Measurements from ENCODE around the gene DPEP3. TPM values are rescaled to one million over a fixed set of nuclear protein-coding genes. Genes with fewer than 3 reads are reported as not detected.
A peak's percentile ranks its signal among the peaks of the same experiment; 100 is the strongest.

Gene DPEP3
- total and polyA plus RNA-seq, 2 experiments from 2014 or later, result 0.51 TPM; not detected in 1

- no peaks in the 10 kb centered on the region for H3K9me3 ChIP-seq (ENCODE audit: low read depth)
- no peak within 1 kb of the TSS for H3K4me3 ChIP-seq
- H3K27ac ChIP-seq, result no peak within 1 kb of the TSS
- H3K4me1 ChIP-seq (ENCODE audit: low read depth), result peaks cover 6% of the 10 kb centered on the region
- H3K27me3 ChIP-seq, result no peaks in the 10 kb centered on the region
- H3K36me3 ChIP-seq, result peaks cover 11% of the 10 kb centered on the region
- no peak for DNase-seq (ENCODE audit: low read depth in 1 of 2, low spot score in 1 of 2)
- TF ChIP-seq CTCF (IDR thresholded peaks at IDR 0.05; ENCODE audit: low read depth, low read length), result no peak
Observed at GRCh38 chr16:67931712-67932461, 48.4 kb downstream of the DPEP3 start, which contains the start of gene CTRL. Gene CTRL, minus strand, starts transcription at chr16:67931862. Its CDS starts 10 bp downstream, at chr16:67931852.

GRCh38 chr16:67930678-67931211 lies 49.6 kb downstream of the DPEP3 start:
- Histone ChIP-seq H3K27me3 (no peaks in the 10 kb centered on the region), H3K27ac (no peak overlapping the region), H3K36me3 (peaks cover 11% of the 10 kb centered on the region), H3K4me1 (ENCODE audit: low read depth) (peaks cover 6% of the 10 kb centered on the region), H3K9me3 (ENCODE audit: low read depth) (no peaks in the 10 kb centered on the region), H3K4me3 (no peak overlapping the region)
- no peak for TF ChIP-seq CTCF (IDR thresholded peaks at IDR 0.05; ENCODE audit: low read depth, low read length)
- DNase-seq (ENCODE audit: low read depth in 1 of 2, low spot score in 1 of 2), result no peak

- no peak overlapping the region for H3K27ac ChIP-seq
- peaks cover 5% of the 10 kb centered on the region for H3K4me1 ChIP-seq (ENCODE audit: low read depth)
- no peak for DNase-seq (ENCODE audit: low read depth in 1 of 2, low spot score in 1 of 2)
- no peak overlapping the region for H3K4me3 ChIP-seq
- no peaks in the 10 kb centered on the region for H3K27me3 ChIP-seq
- no peaks in the 10 kb centered on the region for H3K9me3 ChIP-seq (ENCODE audit: low read depth)
- TF ChIP-seq CTCF (IDR thresholded peaks at IDR 0.05; ENCODE audit: low read depth, low read length), result no peak
- peaks cover 11% of the 10 kb centered on the region for H3K36me3 ChIP-seq
Observed at GRCh38 chr16:67930191-67930590, 50.1 kb downstream of the DPEP3 start.

GRCh38 chr16:67928561-67929364 lies 51.5 kb downstream of the DPEP3 start:
- Histone ChIP-seq H3K27me3 (no peaks in the 10 kb centered on the region), H3K4me1 (ENCODE audit: low read depth) (peaks cover 8% of the 10 kb centered on the region), H3K9me3 (ENCODE audit: low read depth) (no peaks in the 10 kb centered on the region), H3K27ac (no peak overlapping the region), H3K4me3 (no peak overlapping the region), H3K36me3 (peaks cover 11% of the 10 kb centered on the region)
- DNase-seq (ENCODE audit: low read depth in 1 of 2, low spot score in 1 of 2), result peak; percentile 70
- peak; percentile 91 for TF ChIP-seq CTCF (IDR thresholded peaks at IDR 0.05; ENCODE audit: low read depth, low read length)

- no peak for TF ChIP-seq CTCF (IDR thresholded peaks at IDR 0.05; ENCODE audit: low read depth, low read length)
- no peak for DNase-seq (ENCODE audit: low read depth in 1 of 2, low spot score in 1 of 2)
- H3K36me3 ChIP-seq, result peaks cover 11% of the 10 kb centered on the region
- H3K27ac ChIP-seq, result no peak overlapping the region
- H3K4me3 ChIP-seq, result no peak overlapping the region
- no peaks in the 10 kb centered on the region for H3K9me3 ChIP-seq (ENCODE audit: low read depth)
- no peaks in the 10 kb centered on the region for H3K27me3 ChIP-seq
- peaks cover 14% of the 10 kb centered on the region for H3K4me1 ChIP-seq (ENCODE audit: low read depth)
Observed at GRCh38 chr16:67928147-67928546, 52.2 kb downstream of the DPEP3 start.
